ENCODE results near the gene HS3ST2.

The HS3ST2 gene

DNA sequence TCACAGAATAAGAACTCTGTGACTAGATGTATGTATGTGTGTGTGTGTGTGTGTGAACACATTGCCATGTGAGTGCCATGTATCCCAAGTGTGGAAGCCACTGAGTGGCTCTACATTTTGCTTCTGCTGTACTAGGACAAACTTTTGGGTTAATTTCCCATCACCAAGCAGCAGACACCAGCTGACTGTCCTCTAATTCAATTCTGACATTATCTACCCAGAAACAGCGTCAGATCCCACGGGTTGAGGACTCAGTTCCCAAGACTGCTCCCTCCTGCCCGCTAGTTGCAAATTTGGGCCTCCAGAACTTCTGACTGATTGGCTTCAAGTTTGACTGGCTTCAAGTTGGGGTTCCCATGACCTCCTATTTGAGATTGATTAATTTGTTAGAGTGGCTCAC, 29.2 kb downstream of the HS3ST2 start:
- WGBS, 2 donors (ENCODE audit: extremely low coverage in 2 of 2, insufficient read length in 2 of 2, insufficient replicate concordance in 1 of 2): no CpG with 5 or more reads among the region's 3 CpGs
- no peak overlapping the region for H3K4ac ChIP-seq (ENCODE audit: low read length)

DNA sequence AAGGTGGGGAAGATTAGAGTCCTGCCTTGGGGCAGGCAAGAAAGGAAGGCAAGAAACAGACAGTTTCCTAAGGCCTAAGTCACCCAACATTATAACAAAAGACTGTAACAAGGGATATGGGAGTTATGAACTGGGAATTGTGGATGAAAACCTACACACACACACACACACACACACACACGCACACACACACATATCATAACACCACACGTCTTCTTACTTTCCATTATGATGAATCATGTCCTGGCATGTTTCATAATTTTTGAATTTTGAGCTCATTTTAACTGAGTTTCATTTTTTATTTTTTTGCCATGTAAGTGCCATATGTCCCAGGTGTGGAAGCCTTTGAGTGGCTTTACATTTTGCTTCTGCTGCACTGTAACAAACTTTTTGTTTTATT, 29.9 kb downstream of the HS3ST2 start:
- H3K4me2 ChIP-seq (ENCODE audit: insufficient read depth, low read length, poor library complexity, severe bottlenecking): no peak overlapping the region
- no peaks in the 10 kb centered on the region for H3K9me3 ChIP-seq (replicated peaks in 1 of 2; ENCODE audit: control insufficient read depth in 2 of 2, insufficient read depth in 1 of 2, low read depth in 1 of 2, low read length in 2 of 2)
- H3K9ac ChIP-seq (ENCODE audit: low read depth, low read length, poor library complexity): no peak overlapping the region
- DNase-seq (ENCODE audit: low spot score): no peak
- no peak overlapping the region for H2BK5ac ChIP-seq (ENCODE audit: low read length)
- no CpG with 5 or more reads among the region's 2 CpGs for WGBS, 2 donors (ENCODE audit: extremely low coverage in 2 of 2, insufficient read length in 2 of 2, insufficient replicate concordance in 1 of 2)
- no peak overlapping the region for H3K4ac ChIP-seq (ENCODE audit: low read length)
- H3K4me3 ChIP-seq (ENCODE audit: low read length in 2 of 2): no peak overlapping the region
- no peak overlapping the region for H3K18ac ChIP-seq (ENCODE audit: low read length)
- no peak overlapping the region for H2BK120ac ChIP-seq (ENCODE audit: low read depth, low read length)
- no peak overlapping the region for H4K8ac ChIP-seq (ENCODE audit: low read depth, low read length)
- no peak overlapping the region for H2AFZ ChIP-seq (ENCODE audit: low read length)
- no peak overlapping the region for H2BK15ac ChIP-seq (ENCODE audit: low read length)
- no peaks in the 10 kb centered on the region for H3K36me3 ChIP-seq (replicated peaks in 1 of 2; ENCODE audit: control insufficient read depth in 2 of 2, insufficient read depth in 2 of 2, low read length in 2 of 2)
- no peak overlapping the region for H2BK12ac ChIP-seq (ENCODE audit: low read length)
- no peak overlapping the region for H3K23ac ChIP-seq (ENCODE audit: low read depth, low read length, poor library complexity)
- H4K91ac ChIP-seq (ENCODE audit: low read depth, low read length, poor library complexity): no peak overlapping the region
- H3K79me1 ChIP-seq (ENCODE audit: low read depth, low read length): no peaks in the 10 kb centered on the region
- H2AK5ac ChIP-seq (ENCODE audit: low read depth, low read length): no peak overlapping the region
- no peaks in the 10 kb centered on the region for H3K4me1 ChIP-seq (ENCODE audit: control insufficient read depth in 2 of 2, insufficient read depth in 1 of 2, low read depth in 1 of 2, low read length in 2 of 2)
- H3K27me3 ChIP-seq (ENCODE audit: control insufficient read depth in 3 of 3, insufficient read depth in 3 of 3, low read depth in 1 of 3, low read length in 3 of 3): no peaks in the 10 kb centered on the region
- no peak overlapping the region for H3K27ac ChIP-seq (replicated peaks; ENCODE audit: low read length)
- no peak overlapping the region for H3K14ac ChIP-seq (ENCODE audit: low read length)

More for the DNA sequence above, 29.2 kb downstream of the HS3ST2 start:
- Histone ChIP-seq H2AFZ (ENCODE audit: low read length) (no peak overlapping the region), H2AK5ac (ENCODE audit: low read depth, low read length) (no peak overlapping the region), H3K4me3 (ENCODE audit: low read length in 2 of 2) (no peak overlapping the region), H2BK5ac (ENCODE audit: low read length) (no peak overlapping the region), H3K9me3 (replicated peaks in 1 of 2; ENCODE audit: control insufficient read depth in 2 of 2, insufficient read depth in 1 of 2, low read depth in 1 of 2, low read length in 2 of 2) (no peaks in the 10 kb centered on the region), H3K14ac (ENCODE audit: low read length) (no peak overlapping the region), H3K23ac (ENCODE audit: low read depth, low read length, poor library complexity) (no peak overlapping the region), H2BK120ac (ENCODE audit: low read depth, low read length) (no peak overlapping the region), H2BK12ac (ENCODE audit: low read length) (no peak overlapping the region), H3K4me2 (ENCODE audit: insufficient read depth, low read length, poor library complexity, severe bottlenecking) (no peak overlapping the region), H3K36me3 (replicated peaks in 1 of 2; ENCODE audit: control insufficient read depth in 2 of 2, insufficient read depth in 2 of 2, low read length in 2 of 2) (no peaks in the 10 kb centered on the region), H2BK15ac (ENCODE audit: low read length) (no peak overlapping the region), H3K4me1 (ENCODE audit: control insufficient read depth in 2 of 2, insufficient read depth in 1 of 2, low read depth in 1 of 2, low read length in 2 of 2) (peaks cover 0 to 2% of the 10 kb centered on the region in 2 donors), H3K79me1 (ENCODE audit: low read depth, low read length) (no peaks in the 10 kb centered on the region), H3K27me3 (ENCODE audit: control insufficient read depth in 3 of 3, insufficient read depth in 3 of 3, low read depth in 1 of 3, low read length in 3 of 3) (no peaks in the 10 kb centered on the region), H4K8ac (ENCODE audit: low read depth, low read length) (no peak overlapping the region), H3K27ac (replicated peaks; ENCODE audit: low read length) (no peak overlapping the region), H3K18ac (ENCODE audit: low read length) (no peak overlapping the region), H4K91ac (ENCODE audit: low read depth, low read length, poor library complexity) (no peak overlapping the region), H3K9ac (ENCODE audit: low read depth, low read length, poor library complexity) (no peak overlapping the region)
- DNase-seq (ENCODE audit: low spot score): no peak

DNA sequence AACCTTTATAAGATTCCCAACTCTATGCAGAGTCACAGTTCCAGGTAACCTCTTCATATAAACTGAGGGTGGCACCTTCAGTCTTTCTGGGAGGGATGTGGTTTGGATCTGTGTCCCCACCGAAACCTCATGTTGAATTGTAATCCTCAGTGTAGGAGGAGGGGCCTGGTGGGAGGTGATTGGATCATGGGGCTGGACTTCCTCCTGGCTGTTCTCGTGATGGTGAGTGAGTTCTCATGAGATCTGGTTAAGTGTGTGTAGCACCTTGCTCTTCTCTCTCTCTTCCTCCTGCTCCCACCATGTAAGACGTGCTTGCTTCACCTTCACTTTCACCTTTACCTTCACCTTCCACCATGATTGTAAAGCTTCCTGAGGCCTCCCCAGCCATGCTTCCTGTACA, 30.5 kb downstream of the HS3ST2 start:
- no peak overlapping the region for H3K4me3 ChIP-seq (ENCODE audit: low read length in 2 of 2)
- no CpG with 5 or more reads among the region's 3 CpGs for WGBS, 2 donors (ENCODE audit: extremely low coverage in 2 of 2, insufficient read length in 2 of 2, insufficient replicate concordance in 1 of 2)
- H3K27me3 ChIP-seq (ENCODE audit: control insufficient read depth in 3 of 3, insufficient read depth in 3 of 3, low read depth in 1 of 3, low read length in 3 of 3): no peaks in the 10 kb centered on the region
- no peak overlapping the region for H3K9ac ChIP-seq (ENCODE audit: low read depth, low read length, poor library complexity)
- H4K91ac ChIP-seq (ENCODE audit: low read depth, low read length, poor library complexity): no peak overlapping the region
- H3K27ac ChIP-seq (replicated peaks; ENCODE audit: low read length): no peak overlapping the region
- DNase-seq (ENCODE audit: low spot score): no peak
- no peak overlapping the region for H2AK5ac ChIP-seq (ENCODE audit: low read depth, low read length)
- H2BK5ac ChIP-seq (ENCODE audit: low read length): no peak overlapping the region
- no peak overlapping the region for H2AFZ ChIP-seq (ENCODE audit: low read length)
- H3K14ac ChIP-seq (ENCODE audit: low read length): no peak overlapping the region
- no peaks in the 10 kb centered on the region for H3K9me3 ChIP-seq (replicated peaks in 1 of 2; ENCODE audit: control insufficient read depth in 2 of 2, insufficient read depth in 1 of 2, low read depth in 1 of 2, low read length in 2 of 2)
- no peak overlapping the region for H3K18ac ChIP-seq (ENCODE audit: low read length)
- no peak overlapping the region for H4K8ac ChIP-seq (ENCODE audit: low read depth, low read length)
- no peak overlapping the region for H3K4me2 ChIP-seq (ENCODE audit: insufficient read depth, low read length, poor library complexity, severe bottlenecking)
- H2BK15ac ChIP-seq (ENCODE audit: low read length): no peak overlapping the region
- no peaks in the 10 kb centered on the region for H3K79me1 ChIP-seq (ENCODE audit: low read depth, low read length)
- H3K4me1 ChIP-seq (ENCODE audit: control insufficient read depth in 2 of 2, insufficient read depth in 1 of 2, low read depth in 1 of 2, low read length in 2 of 2): no peaks in the 10 kb centered on the region
- H3K36me3 ChIP-seq (replicated peaks in 1 of 2; ENCODE audit: control insufficient read depth in 2 of 2, insufficient read depth in 2 of 2, low read length in 2 of 2): no peaks in the 10 kb centered on the region
- no peak overlapping the region for H2BK120ac ChIP-seq (ENCODE audit: low read depth, low read length)
- H3K4ac ChIP-seq (ENCODE audit: low read length): no peak overlapping the region
- H3K23ac ChIP-seq (ENCODE audit: low read depth, low read length, poor library complexity): no peak overlapping the region
- no peak overlapping the region for H2BK12ac ChIP-seq (ENCODE audit: low read length)

GRCh38 chr16:22847100-22847499, 33.1 kb downstream of the HS3ST2 start:
- WGBS, 2 donors (ENCODE audit: extremely low coverage in 2 of 2, insufficient read length in 2 of 2, insufficient replicate concordance in 1 of 2): no CpG with 5 or more reads among the region's 3 CpGs
- Histone ChIP-seq H3K23ac (ENCODE audit: low read depth, low read length, poor library complexity) (no peak overlapping the region), H3K9ac (ENCODE audit: low read depth, low read length, poor library complexity) (no peak overlapping the region), H3K4me2 (ENCODE audit: insufficient read depth, low read length, poor library complexity, severe bottlenecking) (no peak overlapping the region), H4K8ac (ENCODE audit: low read depth, low read length) (no peak overlapping the region), H3K9me3 (replicated peaks in 1 of 2; ENCODE audit: control insufficient read depth in 2 of 2, insufficient read depth in 1 of 2, low read depth in 1 of 2, low read length in 2 of 2) (no peaks in the 10 kb centered on the region), H3K4me3 (ENCODE audit: low read length in 2 of 2) (no peak overlapping the region), H3K36me3 (replicated peaks in 1 of 2; ENCODE audit: control insufficient read depth in 2 of 2, insufficient read depth in 2 of 2, low read length in 2 of 2) (no peaks in the 10 kb centered on the region), H3K79me1 (ENCODE audit: low read depth, low read length) (no peaks in the 10 kb centered on the region), H3K27ac (replicated peaks; ENCODE audit: low read length) (no peak overlapping the region), H3K4ac (ENCODE audit: low read length) (no peak overlapping the region), H2BK12ac (ENCODE audit: low read length) (no peak overlapping the region), H3K18ac (ENCODE audit: low read length) (no peak overlapping the region), H2AFZ (ENCODE audit: low read length) (no peak overlapping the region), H2BK15ac (ENCODE audit: low read length) (no peak overlapping the region), H2BK120ac (ENCODE audit: low read depth, low read length) (no peak overlapping the region), H3K4me1 (ENCODE audit: control insufficient read depth in 2 of 2, insufficient read depth in 1 of 2, low read depth in 1 of 2, low read length in 2 of 2) (no peaks in the 10 kb centered on the region), H3K27me3 (ENCODE audit: control insufficient read depth in 3 of 3, insufficient read depth in 3 of 3, low read depth in 1 of 3, low read length in 3 of 3) (no peaks in the 10 kb centered on the region), H4K91ac (ENCODE audit: low read depth, low read length, poor library complexity) (no peak overlapping the region), H2AK5ac (ENCODE audit: low read depth, low read length) (no peak overlapping the region), H2BK5ac (ENCODE audit: low read length) (no peak overlapping the region), H3K14ac (ENCODE audit: low read length) (no peak overlapping the region)
- DNase-seq (ENCODE audit: low spot score): no peak

Measured in neuronal stem cell (in vitro differentiated cells).